Erythroblast (primary cell): ENCODE results near the gene FAM72A.
"Not testable (repeated sequence)": the region's sequence is repeated elsewhere in the genome, so short reads cannot be mapped to it uniquely, and the experiment has no call there.

Experiments used
- GATA1 ChIP-seq: IDR thresholded peaks from 2 replicates; pipeline ENCODE4 v1.6.1; 2011; ENCODE audit warnings: low read depth, mild to moderate bottlenecking, control low read depth, low read length, moderate library complexity
- POLR2A ChIP-seq: IDR thresholded peaks from 2 replicates; pipeline ENCODE4 v1.6.1; 2011; ENCODE audit warnings: mild to moderate bottlenecking, low read length

GRCh38 chr1:206219514-206220331, 17.1 kb upstream of the FAM72A start:
- not testable (repeated sequence) for TF ChIP-seq POLR2A, GATA1
